WI38 (cell line): ENCODE data around the gene NUDT14.

Experiments
- H3K4me3 ChIP-seq: 2 replicates; pipeline ENCODE4 v1.5.1; 2011; ENCODE audit warnings: low read depth, mild to moderate bottlenecking, control low read depth, low read length
- CTCF ChIP-seq: IDR thresholded peaks from 2 replicates; pipeline ENCODE4 v1.5.1; 2012; ENCODE audit warnings: low read depth, mild to moderate bottlenecking, control low read depth, low read length

NUDT14 gene

GRCh38 chr14:105147671-105148603 is 33.2 kb downstream of the NUDT14 start:
- no peak for TF ChIP-seq CTCF
- H3K4me3 ChIP-seq: no peak overlapping the region

GRCh38 chr14:105146976-105147635 is 34.0 kb downstream of the NUDT14 start:
- no peak for TF ChIP-seq CTCF

GRCh38 chr14:105146181-105146975 is 34.7 kb downstream of the NUDT14 start:
- TF ChIP-seq CTCF: no peak
- H3K4me3 ChIP-seq: no peak overlapping the region

More at GRCh38 chr14:105146976-105147635, 34.0 kb downstream of the NUDT14 start:
- H3K4me3 ChIP-seq: no peak overlapping the region

GRCh38 chr14:105145381-105146180 is 35.5 kb downstream of the NUDT14 start:
- no peak for TF ChIP-seq CTCF
- no peak overlapping the region for H3K4me3 ChIP-seq

- no peak for TF ChIP-seq CTCF
- no peak overlapping the region for H3K4me3 ChIP-seq
Measured at GRCh38 chr14:105144666-105145380, 36.3 kb downstream of the NUDT14 start.

- no peak for TF ChIP-seq CTCF
- H3K4me3 ChIP-seq: no peak overlapping the region
Measured at GRCh38 chr14:105144026-105144665, 37.0 kb downstream of the NUDT14 start.
